ENCODE measurements around the gene ERF.

The ERF gene

GRCh38 chr19:42232435-42232834 is 22.5 kb downstream of the ERF start:
- no peak for DNase-seq (ENCODE audit: low read depth)
- TF ChIP-seq, protein P1, sequence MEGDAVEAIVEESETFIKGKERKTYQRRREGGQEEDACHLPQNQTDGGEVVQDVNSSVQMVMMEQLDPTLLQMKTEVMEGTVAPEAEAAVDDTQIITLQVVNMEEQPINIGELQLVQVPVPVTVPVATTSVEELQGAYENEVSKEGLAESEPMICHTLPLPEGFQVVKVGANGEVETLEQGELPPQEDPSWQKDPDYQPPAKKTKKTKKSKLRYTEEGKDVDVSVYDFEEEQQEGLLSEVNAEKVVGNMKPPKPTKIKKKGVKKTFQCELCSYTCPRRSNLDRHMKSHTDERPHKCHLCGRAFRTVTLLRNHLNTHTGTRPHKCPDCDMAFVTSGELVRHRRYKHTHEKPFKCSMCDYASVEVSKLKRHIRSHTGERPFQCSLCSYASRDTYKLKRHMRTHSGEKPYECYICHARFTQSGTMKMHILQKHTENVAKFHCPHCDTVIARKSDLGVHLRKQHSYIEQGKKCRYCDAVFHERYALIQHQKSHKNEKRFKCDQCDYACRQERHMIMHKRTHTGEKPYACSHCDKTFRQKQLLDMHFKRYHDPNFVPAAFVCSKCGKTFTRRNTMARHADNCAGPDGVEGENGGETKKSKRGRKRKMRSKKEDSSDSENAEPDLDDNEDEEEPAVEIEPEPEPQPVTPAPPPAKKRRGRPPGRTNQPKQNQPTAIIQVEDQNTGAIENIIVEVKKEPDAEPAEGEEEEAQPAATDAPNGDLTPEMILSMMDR (conservative IDR thresholded peaks at IDR 0.05; ENCODE audit: low read depth, low read length): no peak
- no peak overlapping the region for H3K4me3 ChIP-seq (ENCODE audit: low read length)

GRCh38 chr19:42230571-42230970 is 24.4 kb downstream of the ERF start:
- TF ChIP-seq, protein P1 (conservative IDR thresholded peaks at IDR 0.05; ENCODE audit: low read depth, low read length): no peak
- DNase-seq (ENCODE audit: low read depth): no peak
- H3K4me3 ChIP-seq (ENCODE audit: low read length): no peak overlapping the region

DNA sequence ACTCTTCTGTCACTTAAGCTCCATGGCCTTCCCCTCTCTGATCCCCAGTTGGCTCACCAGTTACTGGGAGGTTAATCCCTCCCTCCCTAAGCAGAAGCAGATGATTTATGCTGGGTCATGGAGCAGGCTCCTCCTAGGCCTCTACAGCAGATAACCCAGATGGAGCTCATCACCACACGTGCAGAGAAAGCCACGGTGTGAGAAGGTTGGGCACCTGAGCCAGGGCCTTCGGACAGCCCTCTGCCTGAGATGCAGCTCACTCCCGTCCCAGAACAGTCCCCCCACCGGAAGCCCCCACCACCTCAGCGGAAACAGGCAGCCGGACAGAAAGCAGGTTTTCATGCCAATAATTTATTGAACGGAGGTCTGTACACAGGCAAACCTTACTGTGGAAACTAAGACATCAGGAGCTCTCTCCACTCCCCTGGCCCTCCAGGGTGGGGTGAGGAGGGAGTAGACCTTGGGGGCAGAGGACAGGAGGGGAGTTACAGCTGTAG is 25.0 kb downstream of the ERF start:
- no peak overlapping the region for H3K4me3 ChIP-seq (ENCODE audit: low read length)
- TF ChIP-seq, protein P1 (conservative IDR thresholded peaks at IDR 0.05; ENCODE audit: low read depth, low read length): no peak

GRCh38 chr19:42229301-42229854 is 25.6 kb downstream of the ERF start:
- no peak overlapping the region for H3K4me3 ChIP-seq (ENCODE audit: low read length)

More for the DNA sequence above, 25.0 kb downstream of the ERF start:
- DNase-seq (ENCODE audit: low read depth): no peak

GRCh38 chr19:42228641-42229040 is 26.3 kb downstream of the ERF start:
- DNase-seq (ENCODE audit: low read depth): no peak
- TF ChIP-seq, protein P1 (conservative IDR thresholded peaks at IDR 0.05; ENCODE audit: low read depth, low read length): no peak

More at GRCh38 chr19:42229301-42229854, 25.6 kb downstream of the ERF start:
- TF ChIP-seq, protein P1 (conservative IDR thresholded peaks at IDR 0.05; ENCODE audit: low read depth, low read length): peak; percentile 16
- no peak for DNase-seq (ENCODE audit: low read depth)

GRCh38 chr19:42226886-42227285 is 28.0 kb downstream of the ERF start:
- TF ChIP-seq, protein P1 (conservative IDR thresholded peaks at IDR 0.05; ENCODE audit: low read depth, low read length): no peak
- DNase-seq (ENCODE audit: low read depth): no peak
- no peak overlapping the region for H3K4me3 ChIP-seq (ENCODE audit: low read length)

More at GRCh38 chr19:42228641-42229040, 26.3 kb downstream of the ERF start:
- no peak overlapping the region for H3K4me3 ChIP-seq (ENCODE audit: low read length)

DNA sequence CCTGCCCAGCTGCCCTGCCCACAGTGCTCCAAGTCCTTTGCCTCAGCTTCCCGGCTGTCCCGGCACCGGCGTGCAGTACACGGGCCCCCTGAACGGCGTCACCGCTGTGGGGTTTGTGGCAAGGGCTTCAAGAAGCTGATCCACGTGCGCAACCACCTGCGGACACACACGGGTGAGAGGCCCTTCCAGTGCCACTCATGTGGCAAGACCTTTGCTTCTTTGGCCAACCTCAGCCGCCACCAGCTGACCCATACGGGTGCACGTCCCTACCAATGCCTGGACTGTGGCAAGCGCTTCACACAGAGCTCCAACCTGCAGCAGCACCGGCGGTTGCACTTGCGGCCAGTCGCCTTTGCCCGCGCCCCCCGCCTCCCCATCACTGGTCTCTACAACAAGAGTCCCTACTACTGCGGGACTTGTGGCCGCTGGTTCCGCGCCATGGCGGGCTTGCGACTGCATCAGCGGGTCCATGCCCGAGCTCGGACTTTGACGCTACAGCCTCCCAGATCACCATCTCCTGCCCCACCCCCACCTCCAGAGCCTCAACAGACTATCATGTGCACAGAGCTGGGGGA is 29.1 kb downstream of the ERF start:
- TF ChIP-seq, protein P1 (conservative IDR thresholded peaks at IDR 0.05; ENCODE audit: low read depth, low read length): no peak
- no peak overlapping the region for H3K4me3 ChIP-seq (ENCODE audit: low read length)
- no peak for DNase-seq (ENCODE audit: low read depth)

Data from retinal pigment epithelial cell (primary cell).